A549 (cell line): ENCODE results near the gene IL12RB2. TPM values are rescaled to one million over a fixed set of nuclear protein-coding genes. Genes with fewer than 3 reads are reported as not detected.

Experiments used
- ATAC-seq, 2 experiments: fragments of 200-7000 bp in 1 of 2; fragments of >200 bp in 1 of 2; cut with Nextera tagmentation in 1 of 2; cut with Tn5 transposase in 1 of 2; 3 replicates each; pipeline versions ENCODE4 v1.8.0 to v1.9.1; 2018 to 2020; ENCODE audit warnings: mild to moderate bottlenecking in 1 of 2, moderate library complexity in 1 of 2
- CTCF ChIA-PET: fragments of 300-600 bp; sonication (Branson Sonifier 250); formaldehyde crosslinking; extraction: SDS; loops from one replicate; lab custom pipeline; 2021; ENCODE audit warnings: antibody characterized with exemption, inconsistent platforms; lab: Yijun Ruan, JAX
- POLR2A ChIA-PET: fragments of 350-600 bp; formaldehyde crosslinking; extraction: SDS; loops from one replicate; lab custom pipeline; 2021; ENCODE audit warnings: antibody characterized with exemption, inconsistent platforms; lab: Yijun Ruan, JAX
- DNase-seq, 2 experiments: peaks; one replicate each; pipeline versions ENCODE4 v3.0.0 to v3.0.0-alpha.2; 2011 to 2016; ENCODE audit warnings: low read depth in 1 of 2, low spot score in 1 of 2
- FAIRE-seq: peaks from 2 replicates; lab custom pipeline; 2011; peaks lifted over from hg19 to GRCh38; lab: Jason Lieb, UNC
- H3K27ac ChIP-seq, 2 experiments: fragments of >200 bp; sonication (Bioruptor Twin); formaldehyde crosslinking; 3 replicates each; pipeline ENCODE4 v1.5.1; 2016 to 2017
- H3K4me1 ChIP-seq: fragments of >200 bp; sonication (Bioruptor Twin); formaldehyde crosslinking; 3 replicates; pipeline ENCODE4 v1.6.1; 2016
- H3K4me2 ChIP-seq: fragments of >200 bp; sonication (Bioruptor Twin); formaldehyde crosslinking; 3 replicates; pipeline ENCODE4 v1.6.1; 2016
- H3K4me3 ChIP-seq: fragments of >200 bp; sonication (Bioruptor Twin); formaldehyde crosslinking; 3 replicates; pipeline ENCODE4 v1.5.1; 2016
- H3K9me3 ChIP-seq: fragments of >200 bp; sonication (Bioruptor Twin); formaldehyde crosslinking; 3 replicates; pipeline ENCODE4 v1.6.1; 2016
- ATOH8 ChIP-seq: fragments of 250-450 bp; sonication (Bioruptor Pico); IDR thresholded peaks from 2 replicates; pipeline ENCODE4 v1.5.0; 2020; ENCODE audit warnings: low read depth, mild to moderate bottlenecking, moderate library complexity
- BCL3 ChIP-seq: fragments of >200 bp; sonication (Bioruptor Twin); formaldehyde crosslinking; IDR thresholded peaks from 3 replicates; pipeline ENCODE4 v1.6.1; 2016
- CEBPB ChIP-seq, 2 experiments: fragments of >200 bp in 1 of 2; sonication (Bioruptor Twin) in 1 of 2; formaldehyde crosslinking in 1 of 2; IDR thresholded peaks; 2 replicates each; pipeline ENCODE4 v1.6.1; 2012 to 2016
- CHD2 ChIP-seq: fragments of 150-350 bp; IDR thresholded peaks from 2 replicates; pipeline ENCODE4 v1.6.1; 2014; ENCODE audit warnings: low read length; ENCODE audit not compliant: partially characterized antibody
- E2F6 ChIP-seq: IDR thresholded peaks from 2 replicates; pipeline ENCODE4 v1.6.1; 2012; ENCODE audit warnings: low read depth, borderline replicate concordance
- EP300 ChIP-seq, 2 experiments: fragments of >200 bp; sonication (Bioruptor Twin); formaldehyde crosslinking; IDR thresholded peaks; 2 replicates in 1 of 2; 3 replicates in 1 of 2; pipeline ENCODE4 v1.6.1; 2016 to 2017
- FOSB ChIP-seq: fragments of 250-450 bp; sonication (Bioruptor Pico); IDR thresholded peaks from 2 replicates; pipeline ENCODE4 v1.5.0; 2020; ENCODE audit warnings: mild to moderate bottlenecking, moderate library complexity
- FOXS1 ChIP-seq: fragments of 250-450 bp; sonication (Bioruptor Pico); IDR thresholded peaks from 2 replicates; pipeline ENCODE4 v1.5.0; 2020; ENCODE audit warnings: mild to moderate bottlenecking, moderate library complexity
- GATA3 ChIP-seq: IDR thresholded peaks from 2 replicates; pipeline ENCODE4 v1.6.1; 2012; ENCODE audit warnings: borderline replicate concordance
- HDAC2 ChIP-seq: fragments of 200-600 bp; sonication (generic); IDR thresholded peaks from 2 replicates; pipeline ENCODE4 v1.6.1; 2016
- HMGXB4 ChIP-seq: fragments of 250-450 bp; sonication (Bioruptor Pico); IDR thresholded peaks from 2 replicates; pipeline ENCODE4 v1.5.0; 2021; ENCODE audit warnings: mild to moderate bottlenecking, moderate library complexity, borderline replicate concordance
- HOXA7 ChIP-seq: fragments of 250-450 bp; sonication (Bioruptor Pico); IDR thresholded peaks from 2 replicates; pipeline ENCODE4 v1.5.0; 2020; ENCODE audit warnings: mild to moderate bottlenecking, moderate library complexity
- JUNB ChIP-seq: fragments of >200 bp; sonication (Bioruptor Twin); formaldehyde crosslinking; IDR thresholded peaks from 2 replicates; pipeline ENCODE4 v1.6.1; 2016
- MAFK ChIP-seq: fragments of 450-650 bp; IDR thresholded peaks from 2 replicates; pipeline ENCODE4 v1.6.1; 2014; ENCODE audit not compliant: partially characterized antibody
- MAX ChIP-seq: IDR thresholded peaks from 2 replicates; pipeline ENCODE4 v1.6.1; 2012
- NPAS2 ChIP-seq: fragments of 250-450 bp; sonication (Bioruptor Pico); IDR thresholded peaks from 2 replicates; pipeline ENCODE4 v1.8.0; 2022; ENCODE audit warnings: mild to moderate bottlenecking, moderate library complexity, borderline replicate concordance
- NR3C1 ChIP-seq: fragments of >200 bp; sonication (Bioruptor Twin); formaldehyde crosslinking; IDR thresholded peaks from 3 replicates; pipeline ENCODE4 v1.6.1; 2017
- RAD21 ChIP-seq, 2 experiments: fragments of >200 bp in 1 of 2; sonication (Bioruptor Twin) in 1 of 2; formaldehyde crosslinking in 1 of 2; IDR thresholded peaks in 1 of 2; conservative IDR thresholded peaks in 1 of 2; 2 replicates in 1 of 2; 3 replicates in 1 of 2; pipeline ENCODE4 v1.6.1; 2012 to 2018; ENCODE audit warnings: inconsistent platforms in 1 of 2
- RCOR1 ChIP-seq: fragments of 150-350 bp; IDR thresholded peaks from 2 replicates; pipeline ENCODE4 v1.6.1; 2014; ENCODE audit warnings: antibody characterized with exemption, low read length, low read depth
- REST ChIP-seq: fragments of 200-600 bp; sonication (generic); IDR thresholded peaks from 2 replicates; pipeline ENCODE4 v1.6.1; 2016; ENCODE audit warnings: antibody characterized with exemption, mild to moderate bottlenecking, moderate library complexity
- RFX5 ChIP-seq: fragments of 450-650 bp; IDR thresholded peaks from 2 replicates; pipeline ENCODE4 v1.7.1; 2014; ENCODE audit warnings: antibody characterized with exemption, mild to moderate bottlenecking, moderate library complexity
- ZC3H11A ChIP-seq: fragments of 450-650 bp; IDR thresholded peaks from 2 replicates; pipeline ENCODE4 v1.6.1; 2014; ENCODE audit warnings: antibody characterized with exemption, mild to moderate bottlenecking
- ZFP36 ChIP-seq: fragments of 450-650 bp; IDR thresholded peaks from 2 replicates; pipeline ENCODE4 v1.6.1; 2014; ENCODE audit warnings: borderline replicate concordance; ENCODE audit not compliant: partially characterized antibody
- WGBS: methylation state at CpG from one replicate; pipeline ENCODE4 v1.1.6; 2017; ENCODE audit errors: missing lambda C conversion rate; 5-methylcytosine and 5-hydroxymethylcytosine counted together
- polyA plus RNA-seq, 4 experiments: library from polyadenylated mRNA; depleted of rRNA in 3 of 4; stranded (reverse); fragments of >200 nt; fragmentation: RNase III in 1 of 4; extraction: RNeasy Plus Mini Kit Qiagen cat#74134 plus additional on column Dnase treatment in 1 of 4; gene quantifications; 2 replicates in 3 of 4; 3 replicates in 1 of 4; pipeline ENCODE4 v1.2.3, GENCODE V29; 2011 to 2017

The IL12RB2 gene
- polyA plus RNA-seq, 2 of the 4 experiments (the other 2 are of a cell fraction): not detected

- Histone ChIP-seq H3K27ac (no peak overlapping the region), H3K4me3 (no peak overlapping the region), H3K9me3 (no peaks in the 10 kb centered on the region), H3K4me2 (no peak overlapping the region), H3K4me1 (peaks cover 6% of the 10 kb centered on the region; the same call in 1 of the 3 replicates)
- no peak for DNase-seq
- no peak for ATAC-seq
- FAIRE-seq: no peak
- 75% methylated on average over 2 of the region's 2 CpGs for WGBS
- TF ChIP-seq RAD21 (conservative IDR thresholded peaks at IDR 0.05 in 1 of 2, IDR thresholded peaks at IDR 0.05 in 1 of 2): no peak
- TF ChIP-seq CHD2: no peak
- TF ChIP-seq RCOR1: no peak
- TF ChIP-seq RFX5: no peak
- TF ChIP-seq HOXA7 (CRISPR knock-in tag): no peak
- TF ChIP-seq ATOH8: no peak
- no peak for TF ChIP-seq HMGXB4 (CRISPR knock-in tag)
- TF ChIP-seq NR3C1: no peak
- TF ChIP-seq ZFP36: no peak
- no peak for TF ChIP-seq FOXS1 (CRISPR knock-in tag)
- no peak for TF ChIP-seq ZC3H11A
- no peak for TF ChIP-seq REST
- TF ChIP-seq E2F6: no peak
- TF ChIP-seq HDAC2: no peak
- no peak for TF ChIP-seq NPAS2 (CRISPR knock-in tag)
- no peak for TF ChIP-seq FOSB (CRISPR knock-in tag)
- ChIA-PET POLR2A (interaction anchor here (1.0 kb wide), 1 partner anchor 40 kb away, joined by 3 read pairs; no protein-coding TSS in a partner anchor), CTCF (interaction anchor here (0.5 kb wide), 1 partner anchor 359 kb away, joined by 5 read pairs; no protein-coding TSS in a partner anchor)
These were observed 126.2 kb downstream of the IL12RB2 start for GRCh38 chr1:67433837-67434236.

GRCh38 chr1:67434491-67434890, 126.8 kb downstream of the IL12RB2 start:
- CTCF ChIA-PET: no interaction called here
- WGBS: 61% methylated on average over 2 of the region's 2 CpGs
- ATAC-seq: no peak
- Histone ChIP-seq H3K4me2 (no peak overlapping the region), H3K27ac (no peak overlapping the region), H3K9me3 (no peaks in the 10 kb centered on the region), H3K4me1 (peaks cover 6% of the 10 kb centered on the region; the same call in 1 of the 3 replicates), H3K4me3 (no peak overlapping the region)
- no peak for DNase-seq
- TF ChIP-seq EP300 (IDR thresholded peaks at IDR 0.05) (no peak), JUNB (no peak), GATA3 (no peak), ZFP36 (no peak), MAFK (no peak), MAX (no peak), BCL3 (no peak), HDAC2 (no peak), CEBPB (IDR thresholded peaks at IDR 0.05) (no peak)
- POLR2A ChIA-PET: interaction anchor here (1.0 kb wide), 1 partner anchor 40 kb away, joined by 3 read pairs; no protein-coding TSS in a partner anchor
- FAIRE-seq: no peak
